ENCODE results near the gene IRS2.
A peak's percentile ranks its signal among the peaks of the same experiment; 100 is the strongest.

The IRS2 gene

GRCh38 chr13:109750221-109750775 lies 36.1 kb downstream of the IRS2 start:
- Histone ChIP-seq H3K9ac (ENCODE audit: insufficient read length) (no peak overlapping the region), H3K9me3 (ENCODE audit: low read depth, low read length) (no peaks in the 10 kb centered on the region), H3K27ac (peak overlapping the region; percentile 83), H3K4me3 (no peak overlapping the region), H3K36me3 (ENCODE audit: insufficient read depth, low read length) (peaks cover 37% of the 10 kb centered on the region)
- no peak for DNase-seq (ENCODE audit: low read depth, low spot score)
- no peak for TF ChIP-seq POLR2AphosphoS5 (IDR thresholded peaks at IDR 0.05; ENCODE audit: borderline replicate concordance, low read depth, low read length)
- TF ChIP-seq EZH2 (IDR thresholded peaks at IDR 0.05), result no peak
- no peak for TF ChIP-seq FOXP2 (optimal IDR thresholded peaks at IDR 0.05; ENCODE audit: control extremely low read depth, extremely low read length, insufficient read depth)

GRCh38 chr13:109749365-109749764 lies 37.0 kb downstream of the IRS2 start:
- H3K9ac ChIP-seq (ENCODE audit: insufficient read length), result no peak overlapping the region
- H3K9me3 ChIP-seq (ENCODE audit: low read depth, low read length), result no peaks in the 10 kb centered on the region
- peak overlapping the region; percentile 83 for H3K27ac ChIP-seq
- no peak overlapping the region for H3K4me3 ChIP-seq
- DNase-seq (ENCODE audit: low read depth, low spot score), result no peak
- TF ChIP-seq POLR2AphosphoS5 (IDR thresholded peaks at IDR 0.05; ENCODE audit: borderline replicate concordance, low read depth, low read length) (no peak; the same call in 1 of the 2 replicates), FOXP2 (optimal IDR thresholded peaks at IDR 0.05; ENCODE audit: control extremely low read depth, extremely low read length, insufficient read depth) (no peak), EZH2 (IDR thresholded peaks at IDR 0.05) (no peak)
- peaks cover 29% of the 10 kb centered on the region for H3K36me3 ChIP-seq (ENCODE audit: insufficient read depth, low read length)

GRCh38 chr13:109748677-109749076 lies 37.7 kb downstream of the IRS2 start:
- peaks cover 22% of the 10 kb centered on the region for H3K36me3 ChIP-seq (ENCODE audit: insufficient read depth, low read length)
- DNase-seq (ENCODE audit: low read depth, low spot score), result no peak
- H3K9me3 ChIP-seq (ENCODE audit: low read depth, low read length), result no peaks in the 10 kb centered on the region
- H3K9ac ChIP-seq (ENCODE audit: insufficient read length), result no peak overlapping the region
- H3K4me3 ChIP-seq, result no peak overlapping the region
- peak; percentile 67; the same call in 1 of the 2 replicates for TF ChIP-seq POLR2AphosphoS5 (IDR thresholded peaks at IDR 0.05; ENCODE audit: borderline replicate concordance, low read depth, low read length)
- TF ChIP-seq FOXP2 (optimal IDR thresholded peaks at IDR 0.05; ENCODE audit: control extremely low read depth, extremely low read length, insufficient read depth), result no peak
- peak overlapping the region; percentile 83 for H3K27ac ChIP-seq

- Histone ChIP-seq H3K4me3 (no peak overlapping the region), H3K36me3 (ENCODE audit: insufficient read depth, low read length) (peaks cover 11% of the 10 kb centered on the region), H3K9ac (ENCODE audit: insufficient read length) (no peak overlapping the region), H3K9me3 (ENCODE audit: low read depth, low read length) (no peaks in the 10 kb centered on the region), H3K27ac (peak overlapping the region; percentile 83)
- DNase-seq (ENCODE audit: low read depth, low spot score), result no peak
- TF ChIP-seq POLR2AphosphoS5 (IDR thresholded peaks at IDR 0.05; ENCODE audit: borderline replicate concordance, low read depth, low read length) (no peak; the same call in 1 of the 2 replicates), FOXP2 (optimal IDR thresholded peaks at IDR 0.05; ENCODE audit: control extremely low read depth, extremely low read length, insufficient read depth) (no peak), EZH2 (IDR thresholded peaks at IDR 0.05) (no peak)
Measured at GRCh38 chr13:109747524-109747923, 38.9 kb downstream of the IRS2 start.

- H3K4me3 ChIP-seq, result no peak overlapping the region
- H3K36me3 ChIP-seq (ENCODE audit: insufficient read depth, low read length), result no peaks in the 10 kb centered on the region; the same call in 1 of the 2 replicates
- TF ChIP-seq FOXP2 (optimal IDR thresholded peaks at IDR 0.05; ENCODE audit: control extremely low read depth, extremely low read length, insufficient read depth) (no peak), POLR2AphosphoS5 (IDR thresholded peaks at IDR 0.05; ENCODE audit: borderline replicate concordance, low read depth, low read length) (no peak), EZH2 (IDR thresholded peaks at IDR 0.05) (no peak)
- DNase-seq (ENCODE audit: low read depth, low spot score), result no peak
- H3K9ac ChIP-seq (ENCODE audit: insufficient read length), result no peak overlapping the region
- H3K9me3 ChIP-seq (ENCODE audit: low read depth, low read length), result no peaks in the 10 kb centered on the region
- no peak overlapping the region for H3K27ac ChIP-seq
Measured at GRCh38 chr13:109746364-109746763, 40.0 kb downstream of the IRS2 start.

GRCh38 chr13:109745702-109746101 lies 40.7 kb downstream of the IRS2 start:
- DNase-seq (ENCODE audit: low read depth, low spot score), result no peak
- TF ChIP-seq POLR2AphosphoS5 (IDR thresholded peaks at IDR 0.05; ENCODE audit: borderline replicate concordance, low read depth, low read length) (no peak; the same call in 1 of the 2 replicates), EZH2 (IDR thresholded peaks at IDR 0.05) (no peak)
- no peak overlapping the region for H3K4me3 ChIP-seq
- H3K9me3 ChIP-seq (ENCODE audit: low read depth, low read length), result no peaks in the 10 kb centered on the region
- no peak overlapping the region for H3K27ac ChIP-seq
- no peaks in the 10 kb centered on the region for H3K36me3 ChIP-seq (ENCODE audit: insufficient read depth, low read length)
- H3K9ac ChIP-seq (ENCODE audit: insufficient read length), result no peak overlapping the region

- Histone ChIP-seq H3K27ac (no peak overlapping the region), H3K9ac (ENCODE audit: insufficient read length) (no peak overlapping the region), H3K9me3 (ENCODE audit: low read depth, low read length) (no peaks in the 10 kb centered on the region), H3K36me3 (ENCODE audit: insufficient read depth, low read length) (no peaks in the 10 kb centered on the region), H3K4me3 (no peak overlapping the region)
- TF ChIP-seq POLR2AphosphoS5 (IDR thresholded peaks at IDR 0.05; ENCODE audit: borderline replicate concordance, low read depth, low read length), result no peak
- no peak for TF ChIP-seq FOXP2 (optimal IDR thresholded peaks at IDR 0.05; ENCODE audit: control extremely low read depth, extremely low read length, insufficient read depth)
- TF ChIP-seq EZH2 (IDR thresholded peaks at IDR 0.05), result no peak
- DNase-seq (ENCODE audit: low read depth, low spot score), result no peak
Measured at GRCh38 chr13:109745060-109745459, 41.3 kb downstream of the IRS2 start.

- TF ChIP-seq POLR2AphosphoS5 (IDR thresholded peaks at IDR 0.05; ENCODE audit: borderline replicate concordance, low read depth, low read length) (no peak), FOXP2 (optimal IDR thresholded peaks at IDR 0.05; ENCODE audit: control extremely low read depth, extremely low read length, insufficient read depth) (no peak), EZH2 (IDR thresholded peaks at IDR 0.05) (no peak)
- Histone ChIP-seq H3K9me3 (ENCODE audit: low read depth, low read length) (no peaks in the 10 kb centered on the region), H3K27ac (no peak overlapping the region), H3K9ac (ENCODE audit: insufficient read length) (no peak overlapping the region), H3K36me3 (ENCODE audit: insufficient read depth, low read length) (no peaks in the 10 kb centered on the region), H3K4me3 (0 out of 2 replicates have a peak overlapping the region, but pooled peaks have one; percentile 3)
- no peak for DNase-seq (ENCODE audit: low read depth, low spot score)
Measured at GRCh38 chr13:109744512-109745051, 41.8 kb downstream of the IRS2 start.
